OCI-LY1 (cell line): ENCODE results near the gene SERPINA5.

Source experiments
- EZH2 ChIP-seq: fragments of 200-600 bp; sonication (generic), shearing (Covaris generic); IDR thresholded peaks from 2 replicates; pipeline ENCODE4 v1.8.0; 2017; ENCODE audit warnings: borderline replicate concordance, mixed run types, mild to moderate bottlenecking, antibody characterized with exemption, low read length, moderate library complexity, mixed read lengths
- TF ChIP-seq, protein P1 (sequence below): fragments of 200-600 bp; sonication (generic), shearing (Covaris generic); IDR thresholded peaks from 2 replicates; pipeline ENCODE4 v1.5.1; 2017; ENCODE audit warnings: mild to moderate bottlenecking, antibody characterized with exemption, low read length, moderate library complexity, mixed read lengths

DNA sequence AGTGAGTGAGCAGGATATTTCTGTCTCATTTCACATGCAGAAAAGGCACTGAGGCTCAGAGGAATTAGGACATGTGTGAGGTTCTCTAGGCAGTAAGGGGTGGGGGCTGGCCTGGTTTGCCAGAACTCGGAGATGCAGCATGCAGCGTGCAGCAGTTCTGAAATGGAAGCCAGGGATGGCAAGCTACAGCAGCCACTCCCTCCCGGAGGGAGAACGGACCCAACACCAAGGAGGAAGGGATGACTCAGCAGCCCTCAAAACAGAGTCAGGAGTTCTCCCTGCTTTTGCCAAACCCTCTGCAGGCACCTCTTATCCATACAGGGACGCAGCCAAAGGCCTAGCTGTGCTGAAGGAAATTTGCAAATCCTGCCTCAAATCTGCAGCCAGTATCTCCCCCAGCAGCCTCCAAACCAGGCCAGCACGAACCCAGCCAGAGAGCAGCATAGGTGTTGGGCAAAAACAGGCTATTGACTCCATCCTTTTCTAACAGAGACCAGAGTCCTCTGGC, 20.7 kb downstream of the SERPINA5 start:
- TF ChIP-seq, protein P1, sequence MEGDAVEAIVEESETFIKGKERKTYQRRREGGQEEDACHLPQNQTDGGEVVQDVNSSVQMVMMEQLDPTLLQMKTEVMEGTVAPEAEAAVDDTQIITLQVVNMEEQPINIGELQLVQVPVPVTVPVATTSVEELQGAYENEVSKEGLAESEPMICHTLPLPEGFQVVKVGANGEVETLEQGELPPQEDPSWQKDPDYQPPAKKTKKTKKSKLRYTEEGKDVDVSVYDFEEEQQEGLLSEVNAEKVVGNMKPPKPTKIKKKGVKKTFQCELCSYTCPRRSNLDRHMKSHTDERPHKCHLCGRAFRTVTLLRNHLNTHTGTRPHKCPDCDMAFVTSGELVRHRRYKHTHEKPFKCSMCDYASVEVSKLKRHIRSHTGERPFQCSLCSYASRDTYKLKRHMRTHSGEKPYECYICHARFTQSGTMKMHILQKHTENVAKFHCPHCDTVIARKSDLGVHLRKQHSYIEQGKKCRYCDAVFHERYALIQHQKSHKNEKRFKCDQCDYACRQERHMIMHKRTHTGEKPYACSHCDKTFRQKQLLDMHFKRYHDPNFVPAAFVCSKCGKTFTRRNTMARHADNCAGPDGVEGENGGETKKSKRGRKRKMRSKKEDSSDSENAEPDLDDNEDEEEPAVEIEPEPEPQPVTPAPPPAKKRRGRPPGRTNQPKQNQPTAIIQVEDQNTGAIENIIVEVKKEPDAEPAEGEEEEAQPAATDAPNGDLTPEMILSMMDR, result no peak
- TF ChIP-seq EZH2, result no peak
